HCT116 (cell line): ENCODE results near the gene APOB. TPM values are rescaled to one million over a fixed set of nuclear protein-coding genes. Genes with fewer than 3 reads are reported as not detected.

Source experiments
- ATAC-seq: fragments of 200-7000 bp; cut with Tn5 transposase; 2 replicates; pipeline ENCODE4 v1.9.1; 2020; ENCODE audit warnings: mild to moderate bottlenecking, moderate library complexity
- BruUV-seq: library from RNA; stranded (reverse); fragments of 400-500 nt; replicated peaks from 2 replicates; lab custom pipeline; 2021; lab: Mats Ljungman, UMichigan
- CTCF ChIA-PET: fragments of 300-600 bp; sonication (Branson Sonifier 250); formaldehyde crosslinking; loops from one replicate; lab custom pipeline; 2021; ENCODE audit warnings: antibody characterized with exemption; lab: Charles Lee
- POLR2A ChIA-PET: fragments of 300-600, 350-600 bp; sonication (Branson Sonifier 250); formaldehyde crosslinking; loops from one replicate; lab custom pipeline; 2021; ENCODE audit warnings: antibody characterized with exemption; lab: Charles Lee
- RAD21 ChIA-PET, 2 experiments: fragments of 300-600 bp; sonication (Branson Sonifier 250); formaldehyde crosslinking; loops; one replicate each; lab custom pipeline; 2023; ENCODE audit warnings: low total read pairs in 2 of 2; ENCODE audit not compliant: uncharacterized antibody in 2 of 2, unreplicated experiment in 2 of 2, low non-redundant PET in 1 of 2; lab: Charles Lee
- DNase-seq: peaks from one replicate; pipeline ENCODE4 v3.0.0-alpha.2; 2010; ENCODE audit warnings: low read depth, low spot score
- H2AFZ ChIP-seq: fragments of 200-600 bp; shearing (Covaris generic), sonication (generic); 2 replicates; pipeline ENCODE4 v1.6.1; 2017; ENCODE audit warnings: low read depth, mixed run types, mixed read lengths, antibody characterized with exemption, low read length; ENCODE audit not compliant: poor library complexity, severe bottlenecking
- H3K27ac ChIP-seq: 2 replicates; pipeline ENCODE4 v1.5.1; 2012; ENCODE audit warnings: low read depth, low read length
- H3K27me3 ChIP-seq: fragments of 200-600 bp; sonication (generic); 2 replicates; pipeline ENCODE4 v1.6.1; 2016; ENCODE audit warnings: mixed run types, low read length, mixed read lengths; ENCODE audit not compliant: insufficient read depth
- H3K36me3 ChIP-seq, 2 experiments: fragments of 200-500 bp in 1 of 2; fragments of 200-600 bp in 1 of 2; sonication (Bioruptor generic) in 1 of 2; sonication (generic) in 1 of 2; 2 replicates each; pipeline versions ENCODE4 v1.5.1 to v1.6.1; 2014 to 2016; ENCODE audit warnings: low read length in 2 of 2, inconsistent platforms in 1 of 2, mixed read lengths in 1 of 2, mixed run types in 1 of 2; ENCODE audit not compliant: insufficient read depth in 2 of 2, control insufficient read depth in 1 of 2
- H3K4me1 ChIP-seq, 2 experiments: fragments of 200-600 bp in 1 of 2; sonication (generic) in 1 of 2; 2 replicates each; pipeline versions ENCODE4 v1.5.1 to v1.6.1; 2012 to 2017; ENCODE audit warnings: low read length in 2 of 2, inconsistent platforms in 1 of 2, mild to moderate bottlenecking in 1 of 2, mixed read lengths in 1 of 2, mixed run types in 1 of 2, moderate library complexity in 1 of 2; ENCODE audit not compliant: insufficient read depth in 2 of 2, control insufficient read depth in 1 of 2
- H3K4me2 ChIP-seq: fragments of 200-600 bp; sonication (generic); 2 replicates; pipeline ENCODE4 v1.6.1; 2017; ENCODE audit warnings: mixed run types, low read length, mixed read lengths
- H3K4me3 ChIP-seq, 2 experiments: fragments of 200-600 bp in 1 of 2; sonication (generic) in 1 of 2; replicated peaks in 1 of 2; 2 replicates each; pipeline ENCODE4 v1.5.1; 2011 to 2016; ENCODE audit warnings: low read length in 2 of 2, control low read depth in 1 of 2, low read depth in 1 of 2, mild to moderate bottlenecking in 1 of 2, mixed read lengths in 1 of 2, mixed run types in 1 of 2
- H3K79me2 ChIP-seq: fragments of 200-600 bp; sonication (generic); 2 replicates; pipeline ENCODE4 v1.6.1; 2017; ENCODE audit warnings: mild to moderate bottlenecking, mixed run types, low read length, moderate library complexity, mixed read lengths; ENCODE audit not compliant: insufficient read depth
- H3K9ac ChIP-seq: fragments of 200-600 bp; sonication (generic); 2 replicates; pipeline ENCODE4 v1.6.1; 2016; ENCODE audit warnings: low read length, mixed read lengths
- H3K9me2 ChIP-seq: fragments of 200-600 bp; sonication (generic), shearing (Covaris generic); 2 replicates; pipeline ENCODE4 v1.6.1; 2017; ENCODE audit warnings: mixed run types, mild to moderate bottlenecking, moderate library complexity; ENCODE audit not compliant: insufficient read depth
- H3K9me3 ChIP-seq, 2 experiments: fragments of 200-500 bp in 1 of 2; fragments of 200-600 bp in 1 of 2; sonication (Bioruptor generic) in 1 of 2; sonication (generic) in 1 of 2; 2 replicates each; pipeline ENCODE4 v1.6.1; 2014 to 2017; ENCODE audit warnings: low read length in 2 of 2, mixed read lengths in 2 of 2, inconsistent platforms in 1 of 2, low read depth in 1 of 2, mild to moderate bottlenecking in 1 of 2, mixed run types in 1 of 2, moderate library complexity in 1 of 2; ENCODE audit not compliant: control insufficient read depth in 1 of 2, insufficient read depth in 1 of 2
- H4K20me1 ChIP-seq: fragments of 200-600 bp; sonication (generic), shearing (Covaris generic); 2 replicates; pipeline ENCODE4 v1.6.1; 2017; ENCODE audit warnings: mixed run types, mild to moderate bottlenecking, moderate library complexity; ENCODE audit not compliant: insufficient read depth
- EZH2 ChIP-seq: fragments of 200-600 bp; sonication (generic); IDR thresholded peaks from 2 replicates; pipeline ENCODE4 v1.6.1; 2017; ENCODE audit warnings: antibody characterized with exemption, mixed run types
- SIN3A ChIP-seq: IDR thresholded peaks from 2 replicates; pipeline ENCODE4 v1.6.1; 2012; ENCODE audit warnings: low read depth
- intact Hi-C: fragments of 100-400 bp; cut with micrococcal nuclease; formaldehyde crosslinking; loops from 2 replicates; pipeline ENCODE4 v1.10.0; 2022
- total RNA-seq: library from RNA; stranded (reverse); gene quantifications from one replicate; pipeline ENCODE4 v1.2.1, GENCODE V29; 2021; ENCODE audit not compliant: unreplicated experiment

Gene APOB
- total RNA-seq, 1 experiment from 2014 or later = 1.6 TPM

- H3K9ac ChIP-seq = no peak overlapping the region
- CTCF ChIA-PET = interaction anchor here (1.2 kb wide), 1 partner anchor 10 kb away, joined by 6 read pairs; no protein-coding TSS in a partner anchor
- H3K4me1 ChIP-seq = no peaks in the 10 kb centered on the region
- no peaks in the 10 kb centered on the region for H4K20me1 ChIP-seq
- H3K4me3 ChIP-seq = no peak overlapping the region
- no peak overlapping the region for H3K4me2 ChIP-seq
- RAD21 ChIA-PET = no interaction called here
- H3K9me3 ChIP-seq = no peaks in the 10 kb centered on the region
- intact Hi-C loops = no loop called here
- DNase-seq = no peak
- H3K27me3 ChIP-seq = peaks cover 16% of the 10 kb centered on the region; the same call in 1 of the 2 replicates
- POLR2A ChIA-PET = no interaction called here
- no peak overlapping the region for H2AFZ ChIP-seq
- no peak overlapping the region for H3K27ac ChIP-seq
- H3K36me3 ChIP-seq = no peaks in the 10 kb centered on the region
- H3K9me2 ChIP-seq = no peaks in the 10 kb centered on the region
- TF ChIP-seq SIN3A = no peak
- ATAC-seq = no peak
- no peaks in the 10 kb centered on the region for H3K79me2 ChIP-seq
- no TSS peak for BruUV-seq
Observed at GRCh38 chr2:20972792-20973565, 70.9 kb downstream of the APOB start.

- CTCF ChIA-PET = interaction anchor here (1.0 kb wide), 1 partner anchor 310 kb away, joined by 4 read pairs; no protein-coding TSS in a partner anchor
- BruUV-seq = no TSS peak
Observed at GRCh38 chr2:20972110-20972509, 71.8 kb downstream of the APOB start.

More at GRCh38 chr2:20972110-20972509, 71.8 kb downstream of the APOB start:
- no peak for ATAC-seq
- intact Hi-C loops = no loop called here
- no peak overlapping the region for H3K27ac ChIP-seq
- no peak overlapping the region for H3K9ac ChIP-seq
- H3K36me3 ChIP-seq = no peaks in the 10 kb centered on the region
- H3K27me3 ChIP-seq = peaks cover 18% of the 10 kb centered on the region; the same call in 1 of the 2 replicates
- no peaks in the 10 kb centered on the region for H3K9me2 ChIP-seq
- H3K4me1 ChIP-seq = no peaks in the 10 kb centered on the region
- DNase-seq = no peak
- H3K9me3 ChIP-seq = no peaks in the 10 kb centered on the region
- no peak overlapping the region for H3K4me2 ChIP-seq
- RAD21 ChIA-PET = no interaction called here
- H3K79me2 ChIP-seq = no peaks in the 10 kb centered on the region
- no peak for TF ChIP-seq EZH2
- TF ChIP-seq, all 23 proteins: peak for 0
- POLR2A ChIA-PET = no interaction called here
- no peaks in the 10 kb centered on the region for H4K20me1 ChIP-seq
- H3K4me3 ChIP-seq = no peak overlapping the region
- no peak overlapping the region for H2AFZ ChIP-seq
